Left hindlimb (tissue), 1 donor: ENCODE data around the gene CNIH2.

Experiments
- DNase-seq: peaks from one replicate; pipeline ENCODE4 v3.0.0-alpha.2; 2018

CNIH2 gene

GRCh38 chr11:66333220-66333877 is 55.4 kb downstream of the CNIH2 start:
- DNase-seq = no peak
